ENCODE measurements around the gene AGBL3. TPM values are rescaled to one million over a fixed set of nuclear protein-coding genes. Genes with fewer than 3 reads are reported as not detected.
"Not testable (repeated sequence)": the region's sequence is repeated elsewhere in the genome, so short reads cannot be mapped to it uniquely, and the experiment has no call there.

The AGBL3 gene
- total RNA-seq, 1 donor from 2014 or later, result 4.9 TPM

DNA sequence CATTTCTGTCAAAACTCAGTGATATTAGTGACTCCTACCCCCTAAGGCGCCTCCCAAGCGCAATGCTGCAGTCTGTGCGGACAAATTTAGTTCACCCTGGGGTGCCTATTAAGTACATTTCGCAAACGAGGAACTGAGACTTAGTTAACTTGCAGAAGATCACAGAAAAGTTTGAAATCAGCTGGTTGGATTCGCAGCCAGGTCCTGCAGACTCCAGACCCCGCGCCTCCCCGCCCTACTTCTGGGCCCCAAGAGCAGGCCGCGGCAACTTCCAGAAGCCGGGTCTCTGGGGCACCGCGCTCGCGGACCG lies 183.6 kb downstream of the AGBL3 start:
- H3K9me3 ChIP-seq, result no peaks in the 10 kb centered on the region
- TF ChIP-seq, protein P1, sequence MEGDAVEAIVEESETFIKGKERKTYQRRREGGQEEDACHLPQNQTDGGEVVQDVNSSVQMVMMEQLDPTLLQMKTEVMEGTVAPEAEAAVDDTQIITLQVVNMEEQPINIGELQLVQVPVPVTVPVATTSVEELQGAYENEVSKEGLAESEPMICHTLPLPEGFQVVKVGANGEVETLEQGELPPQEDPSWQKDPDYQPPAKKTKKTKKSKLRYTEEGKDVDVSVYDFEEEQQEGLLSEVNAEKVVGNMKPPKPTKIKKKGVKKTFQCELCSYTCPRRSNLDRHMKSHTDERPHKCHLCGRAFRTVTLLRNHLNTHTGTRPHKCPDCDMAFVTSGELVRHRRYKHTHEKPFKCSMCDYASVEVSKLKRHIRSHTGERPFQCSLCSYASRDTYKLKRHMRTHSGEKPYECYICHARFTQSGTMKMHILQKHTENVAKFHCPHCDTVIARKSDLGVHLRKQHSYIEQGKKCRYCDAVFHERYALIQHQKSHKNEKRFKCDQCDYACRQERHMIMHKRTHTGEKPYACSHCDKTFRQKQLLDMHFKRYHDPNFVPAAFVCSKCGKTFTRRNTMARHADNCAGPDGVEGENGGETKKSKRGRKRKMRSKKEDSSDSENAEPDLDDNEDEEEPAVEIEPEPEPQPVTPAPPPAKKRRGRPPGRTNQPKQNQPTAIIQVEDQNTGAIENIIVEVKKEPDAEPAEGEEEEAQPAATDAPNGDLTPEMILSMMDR (IDR thresholded peaks at IDR 0.05), result no peak
- TF ChIP-seq POLR2A (IDR thresholded peaks at IDR 0.05) (no peak), POLR2AphosphoS5 (IDR thresholded peaks at IDR 0.05; ENCODE audit: insufficient read depth in 1 of 2, low read depth in 1 of 2) (no peak)
- H3K27ac ChIP-seq, result peak overlapping the region; percentile 98
- no peak for DNase-seq (ENCODE audit: extremely low spot score in 2 of 2)
- peaks cover 43% of the 10 kb centered on the region for H3K4me1 ChIP-seq
- peak overlapping the region; percentile 78 to 84 for H3K4me3 ChIP-seq
- H3K36me3 ChIP-seq, result peaks cover 0 to 10% of the 10 kb centered on the region in 2 donors
- H3K27me3 ChIP-seq, result no peaks in the 10 kb centered on the region
- intact Hi-C loops (cut with DNase I), result loop anchor here (2.0 to 10.0 kb wide), 2 partner anchors 183 to 485 kb away; partner anchors contain the start of gene AGBL3

DNA sequence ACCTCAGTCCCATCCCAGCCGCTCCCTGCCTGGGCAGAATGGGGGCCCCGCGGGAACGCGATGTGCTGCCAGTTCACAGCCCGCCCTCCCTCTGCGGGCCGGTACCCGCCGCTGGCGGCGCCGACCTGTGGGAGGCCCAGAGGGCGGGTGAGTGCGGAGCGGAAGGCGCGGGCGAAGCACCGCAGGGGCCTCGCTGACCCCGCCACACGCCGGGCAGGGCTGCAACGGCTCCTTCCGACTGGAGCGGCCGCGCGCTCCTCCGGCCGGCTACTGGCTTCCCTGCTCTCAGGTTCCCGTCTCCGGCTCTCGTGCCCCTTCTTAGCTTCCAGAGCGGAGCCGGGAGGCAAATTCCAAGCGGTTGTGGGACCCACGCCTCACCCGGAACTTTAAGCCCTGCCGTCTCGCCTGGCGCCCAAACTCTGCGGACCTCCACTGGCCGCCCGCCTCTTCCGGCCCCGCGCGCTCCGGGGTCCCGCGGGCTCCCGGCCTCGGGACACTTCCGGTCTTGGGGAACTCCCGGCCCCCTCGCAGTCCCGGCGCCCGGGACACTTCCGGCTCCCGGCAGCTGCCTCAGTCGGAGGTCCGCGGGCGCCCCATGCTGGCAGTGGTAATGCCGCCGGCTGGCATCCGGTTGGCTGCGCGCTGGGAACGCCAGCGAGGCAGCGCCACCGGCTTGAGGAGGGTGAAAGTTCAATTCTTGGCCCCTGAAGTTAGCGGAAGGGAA lies 184.1 kb downstream of the AGBL3 start, which contains the start of gene CYREN:
Gene CYREN, minus strand, starts transcription at position 434 of the 724 bp plus-strand sequence. CDS start 1,785 bp downstream, outside the sequence.
- TF ChIP-seq, protein P1 (IDR thresholded peaks at IDR 0.05), result peak; percentile 31 to 77 (median 50)
- TF ChIP-seq POLR2A (IDR thresholded peaks at IDR 0.05) (peak in 1 of 2 donors; percentile 26), POLR2AphosphoS5 (IDR thresholded peaks at IDR 0.05; ENCODE audit: insufficient read depth in 1 of 2, low read depth in 1 of 2) (peak; percentile 22 to 90)
- Histone ChIP-seq H3K27me3 (no peaks in the 10 kb centered on the region), H3K4me1 (peaks cover 43% of the 10 kb centered on the region), H3K9me3 (no peaks in the 10 kb centered on the region), H3K4me3 (peak within 1 kb of the TSS; percentile 78 to 84), H3K36me3 (peaks cover 0 to 10% of the 10 kb centered on the region in 2 donors), H3K27ac (peak within 1 kb of the TSS; percentile 98)
- DNase-seq (ENCODE audit: extremely low spot score in 2 of 2), result no peak
- intact Hi-C loops (cut with DNase I), result loop anchor here (2.0 kb wide), 1 partner anchor 184 kb away; the partner anchor contains the start of gene AGBL3

DNA sequence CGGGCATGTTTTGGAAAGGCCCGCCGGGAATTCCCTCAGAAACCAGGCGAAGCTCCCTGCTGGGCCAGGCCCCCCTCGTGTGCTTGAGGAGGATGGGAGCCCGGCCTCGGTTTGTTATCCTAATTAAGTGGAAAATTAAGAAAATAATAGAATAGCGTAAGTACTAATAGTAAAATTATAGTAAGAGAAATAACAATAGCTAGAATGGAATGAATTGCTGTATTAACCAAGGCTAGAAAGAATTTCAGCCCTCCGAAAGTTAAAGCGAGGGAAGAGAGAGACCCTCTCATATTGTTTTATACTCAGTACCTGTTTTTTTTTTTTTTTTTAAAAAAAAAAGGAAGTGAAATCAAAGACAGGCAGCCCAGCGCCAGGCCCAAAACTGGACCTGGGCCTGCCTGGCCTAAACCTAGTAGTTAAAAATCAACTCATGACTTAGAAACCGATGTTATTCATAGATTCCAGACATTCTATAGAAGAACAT lies 184.7 kb downstream of the AGBL3 start:
- peak overlapping the region; percentile 98 for H3K27ac ChIP-seq
- H3K4me3 ChIP-seq, result peak overlapping the region; percentile 78 to 84
- H3K9me3 ChIP-seq; H3K36me3 ChIP-seq; DNase-seq (ENCODE audit: extremely low spot score in 2 of 2); H3K27me3 ChIP-seq: not testable (repeated sequence)
- H3K4me1 ChIP-seq, result peaks cover 43% of the 10 kb centered on the region
- intact Hi-C loops (cut with DNase I), result loop anchor here (2.0 kb wide), 1 partner anchor 184 kb away; the partner anchor contains the start of gene AGBL3

DNA sequence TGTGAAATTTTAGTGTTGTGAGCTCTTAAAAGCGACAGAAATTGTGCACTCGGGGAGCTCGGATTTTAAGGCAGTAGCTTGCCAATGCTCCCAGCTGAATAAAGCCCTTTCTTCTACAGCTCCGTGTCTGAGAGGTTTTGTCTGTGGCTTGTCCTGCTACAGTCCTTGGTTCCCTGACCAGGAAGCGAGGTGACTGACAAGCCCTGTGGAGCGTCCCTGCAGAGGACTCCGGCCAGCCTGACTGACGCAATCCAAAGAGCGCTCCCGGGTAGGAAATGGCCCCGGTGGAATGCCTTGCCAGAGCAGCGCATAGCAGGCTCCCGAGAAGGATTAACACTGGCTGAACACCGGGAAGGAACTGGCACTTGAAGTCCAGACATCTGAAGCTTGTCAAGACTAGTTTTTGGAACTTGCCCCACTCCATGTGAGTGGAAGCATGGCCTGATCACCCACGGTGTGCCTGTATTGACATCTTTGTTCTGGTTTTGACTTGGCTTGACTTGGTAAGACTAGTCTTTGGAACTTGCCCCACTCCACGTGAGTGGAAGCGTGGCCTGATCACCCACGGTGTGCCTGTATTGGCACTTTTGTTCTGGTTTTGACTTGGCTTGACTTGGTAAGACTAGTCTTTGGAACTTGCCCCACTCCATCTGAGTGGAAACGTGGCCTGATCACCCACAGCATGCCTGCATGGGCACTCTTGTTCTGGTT lies 185.4 kb downstream of the AGBL3 start:
- H3K27ac ChIP-seq, result peak overlapping the region; percentile 98
- H3K36me3 ChIP-seq; H3K9me3 ChIP-seq; DNase-seq (ENCODE audit: extremely low spot score in 2 of 2); H3K27me3 ChIP-seq: not testable (repeated sequence)
- intact Hi-C loops (cut with DNase I), result loop anchor here (2.0 kb wide), 1 partner anchor 185 kb away; the partner anchor contains the start of gene AGBL3
- TF ChIP-seq POLR2AphosphoS5 (IDR thresholded peaks at IDR 0.05; ENCODE audit: insufficient read depth in 1 of 2, low read depth in 1 of 2), result peak in 1 of 2 donors; percentile 22
- peaks cover 43% of the 10 kb centered on the region for H3K4me1 ChIP-seq
- peak overlapping the region in 1 of 2 donors; percentile 84 for H3K4me3 ChIP-seq

DNA sequence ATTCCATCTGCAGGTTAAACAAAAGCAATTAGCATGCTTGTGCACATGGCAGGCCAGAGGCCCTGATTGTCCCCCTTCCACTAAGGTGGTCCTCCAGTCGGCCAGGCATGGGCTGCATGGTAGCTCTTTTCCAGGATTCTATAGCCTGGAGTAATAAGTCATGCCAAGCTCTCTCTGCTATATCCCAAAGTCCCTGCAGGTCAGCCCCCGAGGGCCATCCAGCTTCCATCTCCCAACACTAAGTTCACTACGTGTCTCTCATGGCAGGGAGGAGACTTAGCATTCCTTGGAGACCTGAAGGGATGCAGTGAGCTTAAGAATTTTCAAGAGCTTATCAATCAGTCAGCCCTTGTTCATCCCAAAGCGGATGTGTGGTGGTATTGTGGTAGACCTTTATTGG lies 187.6 kb downstream of the AGBL3 start:
- intact Hi-C loops (cut with DNase I); H3K4me3 ChIP-seq; H3K9me3 ChIP-seq; H3K27ac ChIP-seq; H3K27me3 ChIP-seq; H3K36me3 ChIP-seq; DNase-seq (ENCODE audit: extremely low spot score in 2 of 2): not testable (repeated sequence)
- H3K4me1 ChIP-seq, result peaks cover 27% of the 10 kb centered on the region

DNA sequence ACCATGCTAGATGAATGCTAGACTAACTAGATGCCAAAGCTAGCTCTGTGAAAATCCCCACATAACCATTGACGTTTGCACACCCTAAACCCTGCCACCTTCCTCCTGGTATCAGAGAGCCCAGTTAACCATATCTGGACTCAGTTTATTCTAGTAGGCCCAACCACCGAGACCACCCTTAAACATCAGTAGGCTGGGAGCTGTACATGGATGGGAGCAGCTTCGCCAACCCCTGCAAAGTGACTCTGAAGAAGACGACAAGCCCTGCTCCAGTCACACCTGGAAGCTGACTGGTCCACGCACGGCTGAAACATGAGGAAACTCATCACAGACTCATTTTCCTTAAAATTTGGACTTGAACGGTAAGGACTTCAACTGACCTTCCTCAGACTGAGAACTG lies 188.6 kb downstream of the AGBL3 start:
- peaks cover 17% of the 10 kb centered on the region for H3K4me1 ChIP-seq
- H3K4me3 ChIP-seq, result no peak overlapping the region
- intact Hi-C loops (cut with DNase I), result no loop called here
- H3K27ac ChIP-seq, result no peak overlapping the region
- H3K36me3 ChIP-seq, result no peaks in the 10 kb centered on the region
- H3K9me3 ChIP-seq, result no peaks in the 10 kb centered on the region
- H3K27me3 ChIP-seq, result no peaks in the 10 kb centered on the region
- no peak for DNase-seq (ENCODE audit: extremely low spot score in 2 of 2)
- TF ChIP-seq, protein P1 (IDR thresholded peaks at IDR 0.05), result no peak
- TF ChIP-seq POLR2AphosphoS5 (IDR thresholded peaks at IDR 0.05; ENCODE audit: insufficient read depth in 1 of 2, low read depth in 1 of 2) (no peak), POLR2A (IDR thresholded peaks at IDR 0.05) (no peak)
